H1 (cell line): ENCODE measurements around the gene FHIT. TPM values are rescaled to one million over a fixed set of nuclear protein-coding genes. Genes with fewer than 3 reads are reported as not detected.

Source experiments
- JUND ChIP-seq: IDR thresholded peaks from 2 replicates; pipeline ENCODE4 v1.6.1; 2011; ENCODE audit warnings: mild to moderate bottlenecking, improper control_type of control experiment, low read length
- TCF12 ChIP-seq: IDR thresholded peaks from 2 replicates; pipeline ENCODE4 v1.6.1; 2011; ENCODE audit warnings: low read depth, mild to moderate bottlenecking, low read length
- ZNF274 ChIP-seq: IDR thresholded peaks from 2 replicates; pipeline ENCODE4 v1.7.0; 2012; ENCODE audit warnings: low read length, borderline replicate concordance; ENCODE audit errors: extremely low read depth
- polyA plus RNA-seq, 7 experiments: library from polyadenylated mRNA; depleted of rRNA in 3 of 7; stranded (reverse) in 5 of 7; unstranded in 2 of 7; fragments of >200 nt in 5 of 7; fragments of 200-250 nt in 2 of 7; gene quantifications; 1 replicate in 5 of 7; 2 replicates in 1 of 7; 4 replicates in 1 of 7; pipeline versions ENCODE4 v1.2.1 to v1.2.3, GENCODE V29; 2011 to 2013; ENCODE audit warnings: missing spikeins in 2 of 7, mixed read lengths in 2 of 7
- total RNA-seq: library from RNA; stranded (reverse); fragmentation: NEBNext Ultra II Directional; extraction: Animal tissue kit (Norgen Biotek cat#: 25700); gene quantifications from 2 replicates; pipeline ENCODE4 v1.2.1, GENCODE V29; 2021

The FHIT gene
- total and polyA plus RNA-seq, 2 of the 8 experiments (the other 6 are each of a cell fraction or from before 2014, with no cell fraction given), result 1.2 to 3.2 TPM

DNA sequence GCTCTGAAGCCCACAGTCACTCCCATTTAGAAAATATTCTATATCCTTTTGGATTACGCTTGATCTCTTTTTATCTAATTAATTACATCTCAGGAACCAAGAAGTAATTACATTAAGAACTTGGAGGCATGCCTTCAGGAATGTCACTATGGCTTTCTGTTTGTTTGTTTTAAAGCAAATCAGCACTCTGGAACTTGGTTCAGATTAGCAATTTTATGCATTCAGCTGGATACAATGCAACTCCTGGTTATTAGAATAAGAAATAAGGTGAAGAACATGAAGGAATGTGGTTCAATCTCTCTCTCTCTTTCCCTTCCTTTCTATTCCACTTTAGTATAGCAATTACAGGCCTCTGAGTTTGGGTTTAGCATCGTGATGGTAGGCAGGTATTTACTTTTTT lies 235.8 kb downstream of the FHIT start (continued):
- no peak for TF ChIP-seq ZNF274
- no peak for TF ChIP-seq TCF12
- no peak for TF ChIP-seq JUND
